Posterior vena cava (tissue), 2 donors: ENCODE results near the gene CENPB. TPM values are rescaled to one million over a fixed set of nuclear protein-coding genes. Genes with fewer than 3 reads are reported as not detected.

Source experiments
- DNase-seq: peaks from one replicate; pipeline ENCODE4 v3.0.0-alpha.2; 2020; ENCODE audit warnings: low spot score
- intact Hi-C, 2 donors: fragments of 100-400 bp; cut with DNase I; formaldehyde crosslinking; loops; one replicate each; pipeline versions ENCODE4 v1.14.1 to v1.14.2; 2022 to 2023
- total RNA-seq, 2 donors: library from RNA; stranded (reverse); fragmentation: NEBNext Ultra II Directional; extraction: Animal tissue kit (Norgen Biotek cat#: 25700); gene quantifications; one replicate each; pipeline ENCODE4 v1.2.1, GENCODE V29; 2021
- donor health status: DM: yes; HTN: yes; CAD: no.
- donor health status: DM: yes; HTN: yes; CAD: no.

The CENPB gene
- total RNA-seq, 2 donors from 2014 or later = 97.4 to 119 TPM

DNA sequence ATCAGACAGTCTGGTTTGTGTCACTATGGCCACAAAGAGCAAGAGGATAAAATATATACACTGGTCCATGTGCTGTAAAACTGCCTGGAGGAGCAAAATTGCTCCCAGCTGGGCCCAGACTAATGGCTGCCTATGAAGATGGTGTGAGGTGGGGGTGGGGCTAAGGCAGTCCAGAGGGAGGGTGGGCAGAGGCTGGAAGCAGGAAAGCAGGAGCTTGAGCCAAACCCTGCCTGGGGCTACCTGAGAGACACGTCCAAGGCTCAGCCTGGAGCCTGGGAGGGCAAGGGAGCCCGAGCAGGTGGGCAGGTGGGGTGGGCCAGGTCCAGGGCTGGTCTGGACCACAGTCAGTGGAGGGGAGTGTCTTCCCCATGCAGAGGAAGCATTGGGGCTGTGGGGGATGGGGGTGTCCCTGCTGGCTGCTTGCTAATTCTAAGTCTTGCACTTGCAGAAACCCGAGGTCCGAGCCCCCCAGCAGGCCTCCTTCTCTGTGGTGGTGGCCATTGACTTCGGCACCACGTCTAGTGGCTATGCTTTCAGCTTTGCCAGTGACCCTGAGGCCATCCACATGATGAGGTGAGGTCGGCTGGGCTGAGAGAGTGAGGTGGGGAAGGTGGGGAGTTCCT, 44.6 kb downstream of the CENPB start:
- intact Hi-C loops = no loop called here
- no peak for DNase-seq

DNA sequence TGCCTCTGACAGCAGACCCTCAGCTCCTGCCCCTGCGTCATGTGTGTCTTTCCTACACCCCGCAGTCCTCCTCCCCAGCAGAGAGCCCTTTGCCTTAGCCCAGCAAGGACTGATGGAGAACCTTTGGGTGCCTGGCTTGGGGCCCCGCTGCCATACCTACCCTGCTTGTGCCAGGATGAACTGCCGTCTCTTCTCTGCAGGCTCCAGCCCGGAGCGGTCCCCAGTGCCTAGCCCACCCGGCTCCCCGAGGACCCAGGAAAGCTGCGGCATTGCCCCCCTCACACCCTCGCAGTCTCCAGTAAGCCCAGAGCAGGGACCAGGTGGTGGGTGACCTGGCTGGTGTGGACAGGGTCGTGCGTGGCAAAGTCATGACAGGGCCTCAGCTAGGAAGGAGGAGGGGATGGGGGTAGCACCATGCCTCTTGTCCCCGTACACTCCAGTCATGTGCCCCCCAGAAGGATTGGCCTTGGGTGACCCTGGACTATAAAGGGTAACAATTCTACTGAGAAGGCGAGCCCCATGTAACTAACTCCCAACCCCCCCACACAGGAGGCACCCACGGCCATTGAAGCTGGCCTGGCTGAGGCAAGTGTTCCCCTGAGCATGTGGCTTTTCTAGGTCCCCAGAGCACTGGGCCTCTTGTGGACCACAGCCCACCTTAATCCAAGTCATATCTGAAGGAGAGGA, 45.8 kb downstream of the CENPB start:
- intact Hi-C loops = no loop called here
- no peak for DNase-seq

DNA sequence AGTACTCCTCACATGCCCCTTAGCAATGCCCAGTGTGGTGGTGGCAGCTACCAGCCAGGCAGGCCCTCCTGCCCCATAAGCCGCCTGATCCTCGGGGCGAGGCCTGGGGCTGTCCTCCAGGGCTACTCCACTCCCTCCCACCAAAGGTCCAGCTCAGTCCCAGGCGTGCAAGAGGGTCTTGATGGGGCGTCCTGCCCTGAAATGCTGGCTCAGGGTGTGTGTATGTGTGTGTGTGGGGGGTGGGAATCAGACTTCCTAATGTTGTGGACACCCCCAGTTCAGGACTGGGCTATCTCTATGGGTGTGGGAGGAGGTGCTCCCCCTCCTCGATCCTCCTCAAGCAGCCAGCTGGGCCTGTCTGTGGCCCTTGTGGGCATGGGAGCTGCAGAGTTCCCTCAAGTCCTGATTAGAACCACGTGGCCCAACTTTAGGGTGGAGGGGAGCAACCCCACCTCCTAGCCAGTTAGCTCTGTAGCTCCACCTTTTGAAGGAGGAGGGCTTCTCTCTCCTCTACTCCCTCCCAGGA, 46.6 kb downstream of the CENPB start:
- DNase-seq = no peak
- intact Hi-C loops = no loop called here

DNA sequence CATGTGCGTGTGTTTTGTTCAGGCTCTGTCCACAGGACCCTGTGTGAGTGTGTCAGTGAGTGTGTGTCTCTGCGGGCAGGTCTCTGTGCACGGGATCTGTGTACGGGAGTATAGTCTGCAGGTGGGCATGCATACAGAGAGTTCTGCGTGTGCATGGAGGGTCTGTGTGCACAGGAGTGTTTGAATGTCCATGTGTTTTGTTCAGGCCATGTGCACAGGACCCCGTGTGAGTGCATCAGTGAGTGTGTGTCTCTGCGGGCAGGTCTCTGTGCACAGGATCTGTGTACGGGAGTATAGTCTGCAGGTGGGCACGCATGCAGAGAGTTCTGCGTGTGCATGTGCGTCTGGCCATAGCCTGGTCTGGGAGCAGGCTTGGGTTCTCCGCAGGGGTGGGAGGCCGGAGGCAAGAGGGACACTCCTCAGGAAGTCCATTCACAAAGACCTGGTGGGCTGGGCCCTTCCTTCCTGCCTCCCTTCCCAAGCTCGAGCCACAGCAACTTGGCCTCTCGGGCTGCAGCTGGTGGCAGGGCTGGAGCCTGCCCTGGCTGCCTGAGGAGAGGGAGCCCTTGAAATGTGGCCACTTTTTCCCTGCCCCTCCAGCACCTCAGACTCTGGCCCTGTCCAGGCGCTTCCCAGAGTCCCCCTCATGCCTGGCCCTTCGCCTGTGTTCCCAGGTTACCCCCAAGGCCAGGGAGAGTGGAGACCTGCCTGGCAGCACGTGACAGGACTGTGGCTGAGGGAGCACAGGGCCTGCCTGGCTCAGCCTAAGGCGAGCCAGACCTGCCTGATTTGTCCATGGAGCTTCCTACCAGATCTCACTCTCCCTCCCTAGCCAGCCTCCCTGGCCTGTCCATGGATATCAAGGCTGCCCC, 47.2 kb downstream of the CENPB start:
- intact Hi-C loops = no loop called here
- no peak for DNase-seq

DNA sequence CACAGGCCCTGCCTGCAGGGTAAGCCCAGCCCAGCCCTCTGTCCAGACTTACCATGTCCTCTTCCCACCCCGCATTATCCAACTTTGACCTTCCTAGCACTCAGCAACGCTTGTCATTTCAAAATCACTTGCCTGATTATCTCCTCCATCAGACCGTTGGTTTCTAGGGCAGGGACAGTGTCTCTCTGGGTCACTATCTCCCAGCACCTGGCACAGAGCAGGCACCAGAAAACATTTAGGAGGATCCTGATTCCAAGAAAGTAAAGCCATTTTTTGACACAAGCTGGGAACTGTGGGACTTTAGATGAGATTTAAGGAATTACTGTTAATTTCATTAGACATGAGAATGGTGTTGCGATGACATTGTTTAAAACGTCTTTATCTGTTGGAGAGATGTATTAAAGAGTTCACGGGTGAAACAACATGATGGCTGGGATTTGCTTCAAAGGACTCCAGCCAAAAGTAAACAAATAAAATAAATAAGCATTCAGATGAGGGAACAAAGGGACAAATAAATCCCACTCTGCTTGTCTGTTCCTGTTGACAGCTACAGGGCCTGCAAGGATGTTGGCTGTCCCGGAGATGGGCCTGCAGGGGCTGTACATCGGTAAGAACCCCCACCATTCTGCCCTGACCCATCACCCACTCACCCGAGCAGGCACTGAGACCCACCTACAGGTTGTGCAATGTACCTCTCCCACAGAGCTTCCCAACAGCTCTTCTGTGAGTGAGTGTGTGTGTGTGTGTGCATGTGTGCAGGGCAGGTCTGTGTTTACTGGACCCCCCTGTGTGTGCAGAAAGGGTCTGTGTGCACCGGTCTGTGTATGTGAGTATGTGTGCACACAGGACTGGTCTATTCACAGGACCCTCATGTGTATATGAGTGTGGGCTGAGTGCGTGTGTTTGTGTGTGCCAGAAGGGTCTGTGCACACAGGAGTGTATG, 48.2 kb downstream of the CENPB start:
- intact Hi-C loops = no loop called here
- DNase-seq = no peak

DNA sequence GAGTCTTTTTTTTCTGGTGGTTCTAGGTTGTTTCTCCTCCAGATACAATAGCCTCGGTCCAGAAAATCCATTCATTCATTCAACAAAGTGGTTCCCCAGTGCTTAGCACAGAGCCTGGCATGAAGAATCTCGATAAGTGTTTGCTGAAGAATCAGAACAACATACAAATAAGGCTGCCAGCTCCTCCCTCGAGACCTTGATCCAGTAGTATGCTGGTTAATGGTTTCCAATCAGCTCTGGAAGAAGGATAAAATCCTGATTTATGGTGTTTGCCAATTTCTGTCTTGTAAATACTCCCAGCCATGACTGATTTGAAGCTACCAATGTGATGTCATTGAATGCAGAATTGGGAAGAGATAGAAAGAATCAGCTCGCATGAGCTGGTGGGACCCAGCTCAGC, 50.8 kb downstream of the CENPB start:
- DNase-seq = no peak
- intact Hi-C loops = no loop called here

DNA sequence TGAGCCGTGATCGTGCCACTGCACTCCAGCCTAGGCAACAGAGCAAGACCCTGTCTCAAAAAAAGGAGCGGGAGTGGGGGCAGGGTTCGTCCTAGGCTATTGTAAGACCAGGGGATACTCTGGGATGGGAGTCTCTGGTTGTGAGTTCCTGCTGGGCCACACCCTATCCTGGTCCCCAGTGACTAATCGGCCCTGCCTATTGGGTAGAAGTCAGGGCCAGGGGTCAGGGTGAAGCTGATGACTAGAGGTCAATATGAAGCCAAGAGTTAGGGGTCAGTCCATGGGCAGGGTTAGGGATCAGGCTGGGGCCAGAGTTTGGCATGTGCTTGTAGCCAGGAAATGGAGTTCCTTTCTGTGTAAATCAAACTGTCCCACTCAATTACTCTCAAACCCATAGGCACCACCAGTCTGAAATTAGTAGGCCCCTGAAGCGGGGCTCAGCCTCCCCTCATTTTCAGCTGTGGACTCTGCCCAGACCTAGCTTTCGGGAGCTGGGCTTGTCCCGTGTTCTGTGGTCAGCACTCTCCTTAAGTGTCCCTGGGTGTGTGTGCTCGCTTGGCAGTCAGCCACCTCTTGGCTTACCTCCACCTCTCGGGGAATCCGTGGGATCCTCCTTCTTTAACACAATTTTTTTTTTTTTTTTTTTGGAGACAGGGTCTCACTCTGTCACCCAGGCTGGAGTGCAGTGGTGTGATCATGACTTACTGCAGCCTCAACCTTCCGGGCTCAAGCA, 52.3 kb downstream of the CENPB start:
- DNase-seq = no peak
- intact Hi-C loops = no loop called here

Other genes with a start within 250 kb of the CENPB start
- not detected for gene GFRA4, start 123.3 kb downstream of the CENPB start, total RNA-seq
- 10 to 100 TPM; 52.0 to 70.3 TPM for gene ADAM33, start 104.7 kb downstream of the CENPB start, total RNA-seq
- gene SIGLEC1, start 74.1 kb downstream of the CENPB start, total RNA-seq = 10 to 100 TPM; 12.6 to 41.1 TPM
- gene HSPA12B, start 54.1 kb downstream of the CENPB start, total RNA-seq = 10 to 100 TPM; 18.0 to 18.5 TPM
- gene ADISSP, start 19.0 kb downstream of the CENPB start, total RNA-seq = 10 to 100 TPM; 14.6 to 20.2 TPM
- gene SPEF1, start 5.3 kb downstream of the CENPB start, total RNA-seq = not detected
- gene CDC25B, start 9.6 kb upstream of the CENPB start, total RNA-seq = 10 to 100 TPM; 24.0 to 24.2 TPM
- gene AP5S1, start 33.8 kb upstream of the CENPB start, total RNA-seq = 10 to 100 TPM in 1 of 2 donors, 1 to 10 TPM in 1; 8.8 to 11.2 TPM
- gene MAVS, start 60.1 kb upstream of the CENPB start, total RNA-seq = 10 to 100 TPM; 26.2 to 27.1 TPM
- 10 to 100 TPM; 27.0 to 31.5 TPM for gene PANK2, start 102.6 kb upstream of the CENPB start, total RNA-seq
- gene RNF24, start 228.8 kb upstream of the CENPB start, total RNA-seq = 10 to 100 TPM; 14.3 to 16.2 TPM